Type B pancreatic cell (in vitro differentiated cells): ENCODE data around the gene ETFBKMT. TPM values are rescaled to one million over a fixed set of nuclear protein-coding genes. Genes with fewer than 3 reads are reported as not detected.

Source experiments
- DNase-seq: peaks from one replicate; pipeline ENCODE4 v3.0.0; 2021; ENCODE audit warnings: mixed read lengths; ENCODE audit not compliant: unreplicated experiment; ENCODE audit errors: extremely low spot score
- H3K27ac Mint-ChIP-seq: 2 replicates; pipeline ENCODE4 v1.8.0; 2021; ENCODE audit warnings: mild to moderate bottlenecking, mixed read lengths
- H3K27me3 Mint-ChIP-seq: 2 replicates; pipeline ENCODE4 v1.8.0; 2021; ENCODE audit warnings: mixed read lengths
- H3K36me3 Mint-ChIP-seq: 2 replicates; pipeline ENCODE4 v1.8.0; 2021; ENCODE audit warnings: mixed read lengths
- H3K4me1 Mint-ChIP-seq: one replicate; pipeline ENCODE4 v1.8.0; 2021; ENCODE audit warnings: mixed read lengths; ENCODE audit not compliant: unreplicated experiment
- H3K4me3 Mint-ChIP-seq: 2 replicates; pipeline ENCODE4 v1.8.0; 2021; ENCODE audit warnings: mild to moderate bottlenecking, mixed read lengths
- H3K9me3 Mint-ChIP-seq: 2 replicates; pipeline ENCODE4 v1.8.0; 2021; ENCODE audit warnings: mixed read lengths
- CTCF ChIP-seq: fragments of 200-600 bp; sonication (generic); conservative IDR thresholded peaks from 2 replicates; pipeline ENCODE4 v1.5.0; 2021; ENCODE audit warnings: antibody characterized with exemption, mild to moderate bottlenecking
- total RNA-seq: library from RNA; stranded (reverse); gene quantifications from 2 replicates; pipeline ENCODE4 v1.2.1, GENCODE V29; 2021; ENCODE audit warnings: low replicate concordance

The ETFBKMT gene
- total RNA-seq, 1 donor from 2014 or later: 2.0 TPM

- no peak for TF ChIP-seq CTCF
- Mint-ChIP-seq H3K27me3 (no peaks in the 10 kb centered on the region), H3K4me3 (no peak overlapping the region), H3K36me3 (no peaks in the 10 kb centered on the region), H3K4me1 (peaks cover 8% of the 10 kb centered on the region), H3K27ac (peak overlapping the region; percentile 13), H3K9me3 (no peaks in the 10 kb centered on the region)
- no peak for DNase-seq
These were observed 8.6 kb upstream of the ETFBKMT start for GRCh38 chr12:31650918-31651317.

GRCh38 chr12:31651893-31652521 is 7.5 kb upstream of the ETFBKMT start:
- H3K4me1 Mint-ChIP-seq: peaks cover 8% of the 10 kb centered on the region
- H3K36me3 Mint-ChIP-seq: no peaks in the 10 kb centered on the region
- H3K9me3 Mint-ChIP-seq: no peaks in the 10 kb centered on the region
- H3K27me3 Mint-ChIP-seq: no peaks in the 10 kb centered on the region
- no peak for DNase-seq
- no peak overlapping the region for H3K27ac Mint-ChIP-seq
- no peak for TF ChIP-seq CTCF
- H3K4me3 Mint-ChIP-seq: no peak overlapping the region

GRCh38 chr12:31655208-31655607 is 4.3 kb upstream of the ETFBKMT start:
- H3K27me3 Mint-ChIP-seq: no peaks in the 10 kb centered on the region
- no peaks in the 10 kb centered on the region for H3K9me3 Mint-ChIP-seq
- DNase-seq: no peak
- H3K4me3 Mint-ChIP-seq: no peak overlapping the region
- H3K4me1 Mint-ChIP-seq: peaks cover 7% of the 10 kb centered on the region
- no peak for TF ChIP-seq CTCF
- H3K27ac Mint-ChIP-seq: no peak overlapping the region
- no peaks in the 10 kb centered on the region for H3K36me3 Mint-ChIP-seq

- H3K4me1 Mint-ChIP-seq: peaks cover 7% of the 10 kb centered on the region
- H3K27me3 Mint-ChIP-seq: no peaks in the 10 kb centered on the region
- H3K27ac Mint-ChIP-seq: peak overlapping the region; percentile 4
- no peak for TF ChIP-seq CTCF
- no peaks in the 10 kb centered on the region for H3K9me3 Mint-ChIP-seq
- peak overlapping the region; percentile 18 for H3K4me3 Mint-ChIP-seq
- no peak for DNase-seq
- no peaks in the 10 kb centered on the region for H3K36me3 Mint-ChIP-seq
These were observed 3.7 kb upstream of the ETFBKMT start for GRCh38 chr12:31655792-31656191.

GRCh38 chr12:31658471-31659086 is 909 bp upstream of the ETFBKMT start:
- H3K9me3 Mint-ChIP-seq: no peaks in the 10 kb centered on the region
- H3K4me1 Mint-ChIP-seq: peaks cover 3% of the 10 kb centered on the region
- no peaks in the 10 kb centered on the region for H3K27me3 Mint-ChIP-seq
- H3K4me3 Mint-ChIP-seq: peak overlapping the region; percentile 97
- peak overlapping the region; percentile 97 for H3K27ac Mint-ChIP-seq
- DNase-seq: no peak
- H3K36me3 Mint-ChIP-seq: peaks cover under 1% of the 10 kb centered on the region
- no peak for TF ChIP-seq CTCF
